GM18519 (cell line): Measurements from ENCODE around the gene D2HGDH.
"Not testable (repeated sequence)": the region's sequence is repeated elsewhere in the genome, so short reads cannot be mapped to it uniquely, and the experiment has no call there.

ENCODE experiments used
- ATAC-seq: cut with Tn5 transposase; IDR thresholded peaks from one replicate; pipeline ENCODE4 v1.9.1; 2021; ENCODE audit warnings: mild to moderate bottlenecking, moderate library complexity; ENCODE audit not compliant: unreplicated experiment, low FRiP score

The D2HGDH gene

GRCh38 chr2:241788135-241788534 lies 53.7 kb downstream of the D2HGDH start:
- ATAC-seq = no peak

GRCh38 chr2:241788572-241788971 lies 54.1 kb downstream of the D2HGDH start:
- no peak for ATAC-seq

- not testable (repeated sequence) for ATAC-seq
Measured at GRCh38 chr2:241791385-241791784, 57.0 kb downstream of the D2HGDH start.

GRCh38 chr2:241793385-241793784 lies 59.0 kb downstream of the D2HGDH start:
- no peak for ATAC-seq

GRCh38 chr2:241794250-241794823 lies 59.9 kb downstream of the D2HGDH start:
- no peak for ATAC-seq

GRCh38 chr2:241795021-241795999 lies 60.9 kb downstream of the D2HGDH start:
- ATAC-seq = no peak

- ATAC-seq = no peak
Measured at GRCh38 chr2:241796209-241796608, 61.8 kb downstream of the D2HGDH start.

- ATAC-seq = no peak
Measured at GRCh38 chr2:241796610-241797138, 62.2 kb downstream of the D2HGDH start.

GRCh38 chr2:241797441-241798080 lies 63.1 kb downstream of the D2HGDH start:
- ATAC-seq = no peak

- no peak for ATAC-seq
Measured at GRCh38 chr2:241798081-241798630, 63.7 kb downstream of the D2HGDH start.

GRCh38 chr2:241798631-241799521 lies 64.4 kb downstream of the D2HGDH start:
- ATAC-seq = no peak

GRCh38 chr2:241799522-241800197 lies 65.2 kb downstream of the D2HGDH start:
- no peak for ATAC-seq

- not testable (repeated sequence) for ATAC-seq
Measured at GRCh38 chr2:241800198-241800903, 65.9 kb downstream of the D2HGDH start.

GRCh38 chr2:241801611-241802420 lies 67.4 kb downstream of the D2HGDH start:
- no peak for ATAC-seq

- no peak for ATAC-seq
Measured at GRCh38 chr2:241802421-241803318, 68.2 kb downstream of the D2HGDH start.

GRCh38 chr2:241803387-241804325 lies 69.2 kb downstream of the D2HGDH start:
- peak; percentile 54 for ATAC-seq
